GM18868 (cell line): Measurements from ENCODE around the gene CCDC134.
"Not testable (repeated sequence)": the region's sequence is repeated elsewhere in the genome, so short reads cannot be mapped to it uniquely, and the experiment has no call there.

ENCODE experiments used
- ATAC-seq: cut with Tn5 transposase; IDR thresholded peaks from one replicate; pipeline ENCODE4 v1.9.1; 2021; ENCODE audit warnings: mild to moderate bottlenecking, moderate library complexity; ENCODE audit not compliant: unreplicated experiment

Gene CCDC134

GRCh38 chr22:41841085-41841712 lies 40.7 kb downstream of the CCDC134 start:
- no peak for ATAC-seq

GRCh38 chr22:41842996-41843970 lies 42.8 kb downstream of the CCDC134 start:
- ATAC-seq, result no peak

GRCh38 chr22:41844036-41844435 lies 43.6 kb downstream of the CCDC134 start:
- no peak for ATAC-seq

GRCh38 chr22:41844513-41844912 lies 44.0 kb downstream of the CCDC134 start:
- ATAC-seq, result no peak

GRCh38 chr22:41845380-41846267 lies 45.1 kb downstream of the CCDC134 start:
- ATAC-seq, result no peak

GRCh38 chr22:41846268-41846987 lies 45.9 kb downstream of the CCDC134 start:
- no peak for ATAC-seq

- ATAC-seq, result no peak
These were observed 46.8 kb downstream of the CCDC134 start for GRCh38 chr22:41847300-41847699.

- no peak for ATAC-seq
These were observed 48.0 kb downstream of the CCDC134 start for GRCh38 chr22:41848468-41848867.

GRCh38 chr22:41856469-41856868 lies 56.0 kb downstream of the CCDC134 start:
- no peak for ATAC-seq

- no peak for ATAC-seq
These were observed 56.8 kb downstream of the CCDC134 start for GRCh38 chr22:41857155-41857859.

GRCh38 chr22:41857860-41858199 lies 57.4 kb downstream of the CCDC134 start:
- no peak for ATAC-seq

- ATAC-seq, result peak; percentile 52
These were observed 61.7 kb downstream of the CCDC134 start for GRCh38 chr22:41862160-41862529.

GRCh38 chr22:41862530-41863266 lies 62.2 kb downstream of the CCDC134 start:
- ATAC-seq, result peak; percentile 76

GRCh38 chr22:41863472-41863871 lies 63.0 kb downstream of the CCDC134 start:
- no peak for ATAC-seq

GRCh38 chr22:41868556-41868955 lies 68.1 kb downstream of the CCDC134 start:
- no peak for ATAC-seq

- ATAC-seq, result not testable (repeated sequence)
These were observed 69.6 kb downstream of the CCDC134 start for GRCh38 chr22:41870081-41870480.

- no peak for ATAC-seq
These were observed 70.3 kb downstream of the CCDC134 start for GRCh38 chr22:41870786-41871185.

- no peak for ATAC-seq
These were observed 72.9 kb downstream of the CCDC134 start for GRCh38 chr22:41873391-41873790.

- no peak for ATAC-seq
These were observed 73.6 kb downstream of the CCDC134 start for GRCh38 chr22:41874090-41874489.
